Neuronal stem cell (in vitro differentiated cells): ENCODE data around the gene KNSTRN.

Experiments
- DNase-seq: peaks from one replicate; pipeline ENCODE4 v3.0.0-alpha.2; 2013; ENCODE audit warnings: low spot score
- H2AFZ ChIP-seq: one replicate; pipeline ENCODE4 v1.6.1; 2013; ENCODE audit warnings: mild to moderate bottlenecking, low read length, inconsistent platforms
- H2AK5ac ChIP-seq: 2 replicates; pipeline ENCODE4 v1.6.1; 2013; ENCODE audit warnings: low read depth, mild to moderate bottlenecking, inconsistent platforms, low read length, moderate library complexity, mixed read lengths
- H2BK120ac ChIP-seq: 2 replicates; pipeline ENCODE4 v1.6.1; 2013; ENCODE audit warnings: low read depth, mild to moderate bottlenecking, inconsistent platforms, low read length, moderate library complexity, mixed read lengths
- H2BK12ac ChIP-seq: one replicate; pipeline ENCODE4 v1.6.1; 2013; ENCODE audit warnings: low read length, inconsistent platforms
- H2BK15ac ChIP-seq: 2 replicates; pipeline ENCODE4 v1.6.1; 2013; ENCODE audit warnings: mild to moderate bottlenecking, low read length, inconsistent platforms, mixed read lengths
- H2BK5ac ChIP-seq: one replicate; pipeline ENCODE4 v1.6.1; 2013; ENCODE audit warnings: inconsistent platforms, mild to moderate bottlenecking, low read length, moderate library complexity
- H3K14ac ChIP-seq: one replicate; pipeline ENCODE4 v1.6.1; 2013; ENCODE audit warnings: low read length, inconsistent platforms
- H3K18ac ChIP-seq: 2 replicates; pipeline ENCODE4 v1.6.1; 2013; ENCODE audit warnings: low read length, inconsistent platforms
- H3K23ac ChIP-seq: 2 replicates; pipeline ENCODE4 v1.6.1; 2013; ENCODE audit warnings: low read depth, mild to moderate bottlenecking, mixed read lengths, low read length, inconsistent platforms; ENCODE audit not compliant: poor library complexity
- H3K27ac ChIP-seq: replicated peaks from 3 replicates; pipeline ENCODE4 v1.5.1; 2013; ENCODE audit warnings: low read length, inconsistent platforms
- H3K27me3 ChIP-seq, 3 experiments: 2 replicates each; pipeline ENCODE4 v1.6.1; 2013; ENCODE audit warnings: low read length in 3 of 3, mild to moderate bottlenecking in 2 of 3, inconsistent platforms in 1 of 3, low read depth in 1 of 3, mixed read lengths in 1 of 3, moderate library complexity in 1 of 3; ENCODE audit not compliant: control insufficient read depth in 3 of 3, insufficient read depth in 3 of 3
- H3K36me3 ChIP-seq, 2 donors: replicated peaks in 1 of 2; 2 replicates each; pipeline ENCODE4 v1.6.1; 2013; ENCODE audit warnings: low read length in 2 of 2; ENCODE audit not compliant: control insufficient read depth in 2 of 2, insufficient read depth in 2 of 2
- H3K4ac ChIP-seq: 2 replicates; pipeline ENCODE4 v1.6.1; 2013; ENCODE audit warnings: inconsistent platforms, mild to moderate bottlenecking, low read length, moderate library complexity
- H3K4me1 ChIP-seq, 2 donors: 1 replicate in 1 of 2; 2 replicates in 1 of 2; pipeline ENCODE4 v1.6.1; 2013; ENCODE audit warnings: low read length in 2 of 2, low read depth in 1 of 2; ENCODE audit not compliant: control insufficient read depth in 2 of 2, insufficient read depth in 1 of 2
- H3K4me2 ChIP-seq: one replicate; pipeline ENCODE4 v1.6.1; 2013; ENCODE audit warnings: mild to moderate bottlenecking, low read length, inconsistent platforms; ENCODE audit not compliant: insufficient read depth, poor library complexity, severe bottlenecking
- H3K4me3 ChIP-seq, 2 donors: 2 replicates each; pipeline ENCODE4 v1.5.1; 2013; ENCODE audit warnings: low read length in 2 of 2, mild to moderate bottlenecking in 2 of 2, inconsistent platforms in 1 of 2, moderate library complexity in 1 of 2
- H3K79me1 ChIP-seq: one replicate; pipeline ENCODE4 v1.6.1; 2013; ENCODE audit warnings: low read depth, mild to moderate bottlenecking, inconsistent platforms, low read length, moderate library complexity
- H3K9ac ChIP-seq: one replicate; pipeline ENCODE4 v1.6.1; 2013; ENCODE audit warnings: mild to moderate bottlenecking, low read depth, low read length, inconsistent platforms; ENCODE audit not compliant: poor library complexity
- H3K9me3 ChIP-seq, 2 donors: replicated peaks in 1 of 2; 2 replicates each; pipeline versions ENCODE3 to v1.6.1; 2013; ENCODE audit warnings: low read length in 2 of 2, mild to moderate bottlenecking in 2 of 2, inconsistent platforms in 1 of 2, low read depth in 1 of 2, mixed read lengths in 1 of 2, moderate library complexity in 1 of 2; ENCODE audit not compliant: control insufficient read depth in 2 of 2, insufficient read depth in 1 of 2
- H4K8ac ChIP-seq: one replicate; pipeline ENCODE4 v1.6.1; 2013; ENCODE audit warnings: low read depth, mild to moderate bottlenecking, inconsistent platforms, low read length, moderate library complexity
- H4K91ac ChIP-seq: one replicate; pipeline ENCODE4 v1.6.1; 2013; ENCODE audit warnings: low read length, low read depth, mild to moderate bottlenecking, inconsistent platforms; ENCODE audit not compliant: poor library complexity
- WGBS, 2 donors: extraction: QIAGEN DNeasy Blood & Tissue Kit; methylation state at CpG; one replicate each; pipeline ENCODE4 v1.1.7; 2013; ENCODE audit warnings: missing lambda C conversion rate in 2 of 2, mixed read lengths in 1 of 2; ENCODE audit not compliant: insufficient read length in 2 of 2, insufficient replicate concordance in 1 of 2; ENCODE audit errors: extremely low coverage in 2 of 2; 5-methylcytosine and 5-hydroxymethylcytosine counted together

KNSTRN gene

DNA sequence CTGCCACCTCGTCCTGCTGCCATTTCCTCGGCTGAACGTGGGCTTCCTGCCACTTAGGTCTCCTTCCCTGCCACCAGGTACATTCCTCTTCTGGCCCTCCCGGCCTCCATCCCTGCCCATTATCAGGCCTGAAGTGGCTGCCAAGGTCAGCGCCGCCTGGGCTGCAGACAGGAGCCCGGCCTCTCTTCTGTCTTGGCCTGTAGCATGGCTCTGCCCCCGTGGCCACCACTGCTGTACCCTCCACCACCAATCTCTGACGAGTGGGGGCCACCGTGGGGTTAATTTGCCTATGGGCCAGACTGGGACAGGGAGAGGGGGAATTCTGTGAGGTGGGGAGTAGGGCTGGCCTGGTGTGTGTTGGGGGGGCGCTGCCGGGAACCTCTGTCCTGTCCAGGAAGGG, 56.2 kb downstream of the KNSTRN start:
- Histone ChIP-seq H3K36me3 (no peaks in the 10 kb centered on the region), H3K18ac (peak overlapping the region; percentile 73), H4K91ac (no peak overlapping the region), H2BK12ac (no peak overlapping the region), H3K4ac (no peak overlapping the region), H2BK120ac (no peak overlapping the region), H2BK15ac (peak overlapping the region; percentile 91), H3K9ac (no peak overlapping the region), H3K23ac (peak overlapping the region; percentile 50), H3K79me1 (peaks cover 12% of the 10 kb centered on the region), H2AFZ (peak overlapping the region; percentile 85), H2AK5ac (peak overlapping the region; percentile 91), H3K4me2 (no peak overlapping the region), H3K27ac (no peak overlapping the region), H4K8ac (no peak overlapping the region), H3K4me3 (no peak overlapping the region), H3K14ac (no peak overlapping the region), H3K27me3 (peaks cover 3 to 60% (median 51%) of the 10 kb centered on the region in 3 experiments), H2BK5ac (peak overlapping the region; percentile 27), H3K4me1 (peaks cover 37 to 51% of the 10 kb centered on the region in 2 donors), H3K9me3 (no peaks in the 10 kb centered on the region)
- DNase-seq: no peak
- WGBS, 2 donors: no CpG with 5 or more reads among the region's 12 CpGs

- H2BK15ac ChIP-seq: peak overlapping the region; percentile 91
- H3K9ac ChIP-seq: no peak overlapping the region
- peak overlapping the region; percentile 11 for H3K14ac ChIP-seq
- H3K4ac ChIP-seq: no peak overlapping the region
- H3K4me1 ChIP-seq: peaks cover 41 to 58% of the 10 kb centered on the region in 2 donors
- peak overlapping the region; percentile 80 for H3K18ac ChIP-seq
- H3K4me2 ChIP-seq: peak overlapping the region; percentile 100
- peak overlapping the region; percentile 85 for H2AFZ ChIP-seq
- H2AK5ac ChIP-seq: peak overlapping the region; percentile 91
- H3K4me3 ChIP-seq: peak overlapping the region; percentile 75 to 83
- no peak overlapping the region for H2BK12ac ChIP-seq
- no peak for DNase-seq
- H4K8ac ChIP-seq: no peak overlapping the region
- H2BK120ac ChIP-seq: no peak overlapping the region
- no peak overlapping the region for H3K27ac ChIP-seq
- H3K9me3 ChIP-seq: no peaks in the 10 kb centered on the region
- H3K23ac ChIP-seq: peak overlapping the region; percentile 37
- WGBS, 2 donors: no CpG with 5 or more reads among the region's 15 CpGs
- H4K91ac ChIP-seq: no peak overlapping the region
- H3K27me3 ChIP-seq: peaks cover 3 to 56% (median 48%) of the 10 kb centered on the region in 3 experiments
- peaks cover 12% of the 10 kb centered on the region for H3K79me1 ChIP-seq
- no peaks in the 10 kb centered on the region for H3K36me3 ChIP-seq
- no peak overlapping the region for H2BK5ac ChIP-seq
These were observed 57.0 kb downstream of the KNSTRN start for GRCh38 chr15:40439461-40439959.

- Histone ChIP-seq H2BK15ac (peak overlapping the region; percentile 63), H4K91ac (peak overlapping the region; percentile 19), H3K4me3 (peak overlapping the region; percentile 75 to 83), H3K9me3 (no peaks in the 10 kb centered on the region), H3K27me3 (peaks cover 3 to 49% (median 42%) of the 10 kb centered on the region in 3 experiments), H2AFZ (peak overlapping the region; percentile 85), H2AK5ac (peak overlapping the region; percentile 82), H3K9ac (no peak overlapping the region), H2BK120ac (no peak overlapping the region), H3K36me3 (no peaks in the 10 kb centered on the region), H3K23ac (peak overlapping the region; percentile 37), H3K14ac (peak overlapping the region; percentile 11), H3K4ac (no peak overlapping the region), H3K4me1 (peaks cover 43 to 63% of the 10 kb centered on the region in 2 donors), H2BK5ac (no peak overlapping the region), H3K18ac (peak overlapping the region; percentile 80), H3K4me2 (peak overlapping the region; percentile 100), H4K8ac (no peak overlapping the region), H2BK12ac (no peak overlapping the region), H3K79me1 (peaks cover 12% of the 10 kb centered on the region), H3K27ac (no peak overlapping the region)
- WGBS, 2 donors: no CpG with 5 or more reads among the region's 35 CpGs
- DNase-seq: no peak
These were observed 57.6 kb downstream of the KNSTRN start for GRCh38 chr15:40439960-40440742.
